ENCODE results near the gene RTP3. TPM values are rescaled to one million over a fixed set of nuclear protein-coding genes. Genes with fewer than 3 reads are reported as not detected.

RTP3 gene
- total and polyA plus RNA-seq, 4 donors: not detected

DNA sequence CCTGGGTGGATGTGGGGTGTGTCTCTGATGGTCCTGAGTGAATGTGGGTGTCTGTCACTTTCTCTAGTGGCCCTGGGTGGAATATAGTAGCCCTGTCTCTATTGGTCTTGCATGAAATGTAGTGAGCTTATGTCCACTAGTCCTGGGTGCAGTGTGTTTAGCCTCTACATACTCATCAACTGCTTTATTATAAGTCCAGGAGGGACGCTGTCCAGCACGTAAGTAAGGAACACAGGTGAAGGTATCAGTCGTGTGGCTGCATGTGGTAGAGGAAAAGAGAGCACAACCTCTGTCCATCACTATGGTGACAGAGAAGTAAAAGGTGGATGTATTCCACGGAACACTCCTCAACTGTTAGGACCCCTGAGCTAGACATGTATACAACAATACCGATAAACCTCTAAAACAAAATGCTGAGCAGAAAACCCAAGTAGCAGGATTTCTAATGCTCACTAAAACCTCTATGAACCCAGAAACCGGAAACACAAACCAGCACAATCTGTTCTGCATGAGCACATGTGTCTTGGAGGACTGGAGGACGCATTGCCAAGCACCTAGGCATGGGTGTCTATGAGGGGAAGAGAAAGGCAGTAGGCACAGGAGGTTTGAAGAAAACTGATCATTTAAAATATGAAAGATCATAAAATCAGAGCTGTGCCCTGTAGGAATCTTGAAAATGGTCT lies 44.1 kb upstream of the RTP3 start:
- no peak for ATAC-seq (ENCODE audit: insufficient read depth, low FRiP score)

DNA sequence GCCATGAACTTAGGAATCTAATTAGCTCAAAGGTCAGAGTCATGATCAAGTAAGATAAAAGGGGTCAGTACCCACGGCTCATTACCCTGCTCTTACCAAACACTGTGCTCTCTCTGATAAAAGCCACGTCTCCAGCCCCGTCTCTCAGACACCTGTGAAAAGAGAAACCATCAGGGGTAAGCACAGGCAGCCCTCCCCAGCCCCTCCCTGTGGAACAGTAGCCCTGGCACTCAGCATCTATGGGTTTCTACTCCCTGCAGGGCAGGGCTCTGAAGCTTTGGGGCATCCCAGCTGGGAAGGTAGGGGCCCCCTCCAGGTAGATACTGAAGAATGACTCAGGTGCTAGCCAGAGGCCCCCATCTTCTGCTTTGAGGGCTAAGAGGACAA lies 43.6 kb upstream of the RTP3 start:
- 66 to 77% methylated on average over 3 of the region's 3 CpGs for WGBS, 2 donors
- Histone ChIP-seq H3K27ac (ENCODE audit: low read depth in 1 of 2, low read length in 1 of 2) (no peak overlapping the region), H3K36me3 (ENCODE audit: control insufficient read depth in 4 of 4, insufficient read depth in 4 of 4, low read length in 4 of 4) (peaks cover 0 to 4% (median 0%) of the 10 kb centered on the region in 4 donors), H3K4me1 (ENCODE audit: control insufficient read depth in 5 of 5, insufficient read depth in 5 of 5, low read length in 5 of 5) (no peaks in the 10 kb centered on the region), H3K9ac (ENCODE audit: insufficient read depth in 1 of 2, low read length in 2 of 2) (no peak overlapping the region), H3K9me3 (ENCODE audit: control insufficient read depth in 4 of 4, insufficient read depth in 3 of 4, low read length in 3 of 4) (no peaks in the 10 kb centered on the region), H3K27me3 (ENCODE audit: control insufficient read depth in 3 of 3, insufficient read depth in 3 of 3, low read length in 2 of 3) (peaks cover 0 to 3% (median 0%) of the 10 kb centered on the region in 3 donors), H3K4me3 (no peak overlapping the region)
- TF ChIP-seq CTCF (IDR thresholded peaks at IDR 0.05; ENCODE audit: control extremely low read depth, extremely low read depth): no peak
- ATAC-seq (ENCODE audit: insufficient read depth, low FRiP score) (no peak), DNase-seq (no peak)

More for the DNA sequence above, 44.1 kb upstream of the RTP3 start:
- DNase-seq: no peak
- peaks cover 0 to 3% (median 0%) of the 10 kb centered on the region in 3 donors for H3K27me3 ChIP-seq (ENCODE audit: control insufficient read depth in 3 of 3, insufficient read depth in 3 of 3, low read length in 2 of 3)
- H3K36me3 ChIP-seq (ENCODE audit: control insufficient read depth in 4 of 4, insufficient read depth in 4 of 4, low read length in 4 of 4): peaks cover 0 to 4% (median 0%) of the 10 kb centered on the region in 4 donors
- H3K27ac ChIP-seq (ENCODE audit: low read depth in 1 of 2, low read length in 1 of 2): no peak overlapping the region
- no peak overlapping the region for H3K4me3 ChIP-seq
- TF ChIP-seq CTCF (IDR thresholded peaks at IDR 0.05; ENCODE audit: control extremely low read depth, extremely low read depth): no peak
- no peaks in the 10 kb centered on the region for H3K4me1 ChIP-seq (ENCODE audit: control insufficient read depth in 5 of 5, insufficient read depth in 5 of 5, low read length in 5 of 5)
- H3K9ac ChIP-seq (ENCODE audit: insufficient read depth in 1 of 2, low read length in 2 of 2): no peak overlapping the region
- 75 to 80% methylated on average over 7 of the region's 7 CpGs for WGBS, 2 donors
- no peaks in the 10 kb centered on the region for H3K9me3 ChIP-seq (ENCODE audit: control insufficient read depth in 4 of 4, insufficient read depth in 3 of 4, low read length in 3 of 4)

DNA sequence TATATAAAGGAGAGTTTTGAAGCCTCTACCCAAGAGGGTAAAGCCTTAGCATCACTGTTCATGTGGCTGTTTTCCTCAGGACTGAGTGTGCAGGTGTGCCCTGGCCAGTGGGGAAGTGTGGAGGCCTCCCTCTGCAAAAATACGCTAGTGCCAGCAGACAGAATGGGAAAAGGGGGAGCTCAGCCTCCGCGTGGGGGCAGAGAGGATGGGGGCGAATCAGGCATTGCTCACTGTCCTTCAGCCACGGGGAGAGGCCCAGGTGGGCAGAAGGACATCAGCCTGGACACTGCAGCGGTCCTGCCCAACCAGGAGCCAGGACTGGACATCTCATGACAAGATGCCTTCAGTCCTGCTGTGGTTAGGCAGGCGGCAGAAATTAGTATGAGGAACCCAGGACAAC lies 43.2 kb upstream of the RTP3 start:
- H3K36me3 ChIP-seq (ENCODE audit: control insufficient read depth in 4 of 4, insufficient read depth in 4 of 4, low read length in 4 of 4): peaks cover 0 to 4% (median 0%) of the 10 kb centered on the region in 4 donors
- no peak overlapping the region for H3K9ac ChIP-seq (ENCODE audit: insufficient read depth in 1 of 2, low read length in 2 of 2)
- H3K27ac ChIP-seq (ENCODE audit: low read depth in 1 of 2, low read length in 1 of 2): no peak overlapping the region
- no peak for DNase-seq
- peaks cover 0 to 3% (median 0%) of the 10 kb centered on the region in 3 donors for H3K27me3 ChIP-seq (ENCODE audit: control insufficient read depth in 3 of 3, insufficient read depth in 3 of 3, low read length in 2 of 3)
- 85 to 86% methylated on average over 7 of the region's 7 CpGs for WGBS, 2 donors
- no peak overlapping the region for H3K4me3 ChIP-seq
- no peaks in the 10 kb centered on the region for H3K9me3 ChIP-seq (ENCODE audit: control insufficient read depth in 4 of 4, insufficient read depth in 3 of 4, low read length in 3 of 4)
- no peaks in the 10 kb centered on the region for H3K4me1 ChIP-seq (ENCODE audit: control insufficient read depth in 5 of 5, insufficient read depth in 5 of 5, low read length in 5 of 5)
- no peak for TF ChIP-seq CTCF (IDR thresholded peaks at IDR 0.05; ENCODE audit: control extremely low read depth, extremely low read depth)
- no peak for ATAC-seq (ENCODE audit: insufficient read depth, low FRiP score)
